WTC11 (cell line): ENCODE measurements around the gene SYT8. TPM values are rescaled to one million over a fixed set of nuclear protein-coding genes. Genes with fewer than 3 reads are reported as not detected.

Source experiments
- ATAC-seq: fragments of 200-7000 bp; cut with Tn5 transposase; 2 replicates; pipeline ENCODE4 v1.10.0; 2021; ENCODE audit warnings: mild to moderate bottlenecking, moderate library complexity
- CTCF ChIA-PET: fragments of 300-600 bp; sonication (Branson Sonifier 250); formaldehyde crosslinking; loops from one replicate; lab custom pipeline; 2021; ENCODE audit warnings: antibody characterized with exemption; lab: Charles Lee
- POLR2A ChIA-PET: fragments of 350-600 bp; sonication (Branson Sonifier 250); formaldehyde crosslinking; loops from one replicate; lab custom pipeline; 2021; ENCODE audit warnings: antibody characterized with exemption; lab: Charles Lee
- DNase-seq: peaks from one replicate; pipeline ENCODE4 v3.0.0; 2021; ENCODE audit warnings: low spot score
- H3K27ac Mint-ChIP-seq: 2 replicates; pipeline ENCODE4 v1.8.0; 2021; ENCODE audit warnings: mixed read lengths
- H3K27me3 Mint-ChIP-seq: 2 replicates; pipeline ENCODE4 v1.8.0; 2021; ENCODE audit warnings: low read depth, mild to moderate bottlenecking, moderate library complexity, mixed read lengths
- H3K36me3 Mint-ChIP-seq: 2 replicates; pipeline ENCODE4 v1.8.0; 2021; ENCODE audit warnings: mixed read lengths
- H3K4me1 Mint-ChIP-seq: 2 replicates; pipeline ENCODE4 v1.8.0; 2022; ENCODE audit warnings: mixed read lengths
- H3K4me3 Mint-ChIP-seq: 2 replicates; pipeline ENCODE4 v1.8.0; 2021; ENCODE audit warnings: mild to moderate bottlenecking, moderate library complexity, mixed read lengths
- H3K9me3 Mint-ChIP-seq: 2 replicates; pipeline ENCODE4 v1.8.0; 2021; ENCODE audit warnings: mixed read lengths
- ATF1 ChIP-seq: sonication (generic); formaldehyde crosslinking; IDR thresholded peaks from 2 replicates; pipeline ENCODE4 v1.8.1; 2023; ENCODE audit warnings: mild to moderate bottlenecking, moderate library complexity, missing genetic modification reagents
- CREB1 ChIP-seq: sonication (generic); formaldehyde crosslinking; IDR thresholded peaks from 2 replicates; pipeline ENCODE4 v1.8.0; 2023; ENCODE audit warnings: mild to moderate bottlenecking, missing genetic modification reagents
- FOXJ3 ChIP-seq: sonication (generic); formaldehyde crosslinking; IDR thresholded peaks from 2 replicates; pipeline ENCODE4 v1.9.0; 2021; ENCODE audit warnings: missing genetic modification reagents, mild to moderate bottlenecking, borderline replicate concordance
- GRHL2 ChIP-seq: fragments of 250-450 bp; sonication (Bioruptor Pico); IDR thresholded peaks from 2 replicates; pipeline ENCODE4 v1.8.0; 2022; ENCODE audit warnings: mild to moderate bottlenecking, moderate library complexity; ENCODE audit not compliant: insufficient replicate concordance, severe bottlenecking
- MAX ChIP-seq: sonication (generic); formaldehyde crosslinking; IDR thresholded peaks from 2 replicates; pipeline ENCODE4 v1.8.0; 2022; ENCODE audit warnings: mild to moderate bottlenecking, missing genetic modification reagents
- NR1H2 ChIP-seq: sonication (generic); formaldehyde crosslinking; IDR thresholded peaks from 2 replicates; pipeline ENCODE4 v1.9.0; 2021; ENCODE audit warnings: mild to moderate bottlenecking, moderate library complexity, missing genetic modification reagents
- TEAD4 ChIP-seq: sonication (generic); formaldehyde crosslinking; IDR thresholded peaks from 2 replicates; pipeline ENCODE4 v1.8.0; 2022; ENCODE audit warnings: mild to moderate bottlenecking, missing genetic modification reagents
- ZBTB43 ChIP-seq: sonication (generic); formaldehyde crosslinking; IDR thresholded peaks from 2 replicates; pipeline ENCODE4 v1.8.1; 2023; ENCODE audit warnings: mild to moderate bottlenecking, missing genetic modification reagents
- ZNF121 ChIP-seq: sonication (generic); formaldehyde crosslinking; IDR thresholded peaks from 2 replicates; pipeline ENCODE4 v1.8.0; 2023; ENCODE audit warnings: missing genetic modification reagents
- ZNF416 ChIP-seq: fragments of 250-450 bp; sonication (Bioruptor Pico); IDR thresholded peaks from 2 replicates; pipeline ENCODE4 v1.9.0; 2021; ENCODE audit warnings: mild to moderate bottlenecking, inconsistent platforms
- ZNF512 ChIP-seq: sonication (generic); formaldehyde crosslinking; IDR thresholded peaks from 2 replicates; pipeline ENCODE4 v1.8.1; 2022; ENCODE audit warnings: missing genetic modification reagents, borderline replicate concordance
- ZSCAN18 ChIP-seq: fragments of 250-450 bp; sonication (Bioruptor Pico); IDR thresholded peaks from 2 replicates; pipeline ENCODE4 v2.1.2; 2022; ENCODE audit warnings: mild to moderate bottlenecking, moderate library complexity
- total RNA-seq: library from RNA; stranded (reverse); gene quantifications from 3 replicates; pipeline ENCODE4 v1.2.3, GENCODE V29; 2021
- TF ChIP-seq, protein P1 (sequence below): sonication (generic); formaldehyde crosslinking; IDR thresholded peaks from 2 replicates; pipeline ENCODE4 v1.8.0; 2022; ENCODE audit warnings: mild to moderate bottlenecking, missing genetic modification reagents
- TF ChIP-seq, protein P2 (sequence below): sonication (generic); formaldehyde crosslinking; IDR thresholded peaks from 2 replicates; pipeline ENCODE4 v1.8.1; 2022; ENCODE audit warnings: mild to moderate bottlenecking, missing genetic modification reagents, moderate library complexity, borderline replicate concordance
- TF ChIP-seq, protein P3 (sequence below): sonication (generic); formaldehyde crosslinking; IDR thresholded peaks from 2 replicates; pipeline ENCODE4 v1.8.1; 2023; ENCODE audit warnings: mild to moderate bottlenecking, missing genetic modification reagents
- TF ChIP-seq, protein P4 (sequence below): sonication (generic); formaldehyde crosslinking; conservative IDR thresholded peaks from 2 replicates; pipeline ENCODE4 v1.8.1; 2022; ENCODE audit warnings: mild to moderate bottlenecking, missing genetic modification reagents
- TF ChIP-seq, protein P5 (sequence below): fragments of 250-450 bp; sonication (Bioruptor Pico); IDR thresholded peaks from 2 replicates; pipeline ENCODE4 v1.8.0; 2021; ENCODE audit warnings: mild to moderate bottlenecking
- TF ChIP-seq, protein P6 (sequence below): sonication (generic); formaldehyde crosslinking; IDR thresholded peaks from 2 replicates; pipeline ENCODE4 v1.8.0; 2022; ENCODE audit warnings: missing genetic modification reagents

The SYT8 gene
- total RNA-seq, 1 experiment from 2014 or later: 0.37 TPM

DNA sequence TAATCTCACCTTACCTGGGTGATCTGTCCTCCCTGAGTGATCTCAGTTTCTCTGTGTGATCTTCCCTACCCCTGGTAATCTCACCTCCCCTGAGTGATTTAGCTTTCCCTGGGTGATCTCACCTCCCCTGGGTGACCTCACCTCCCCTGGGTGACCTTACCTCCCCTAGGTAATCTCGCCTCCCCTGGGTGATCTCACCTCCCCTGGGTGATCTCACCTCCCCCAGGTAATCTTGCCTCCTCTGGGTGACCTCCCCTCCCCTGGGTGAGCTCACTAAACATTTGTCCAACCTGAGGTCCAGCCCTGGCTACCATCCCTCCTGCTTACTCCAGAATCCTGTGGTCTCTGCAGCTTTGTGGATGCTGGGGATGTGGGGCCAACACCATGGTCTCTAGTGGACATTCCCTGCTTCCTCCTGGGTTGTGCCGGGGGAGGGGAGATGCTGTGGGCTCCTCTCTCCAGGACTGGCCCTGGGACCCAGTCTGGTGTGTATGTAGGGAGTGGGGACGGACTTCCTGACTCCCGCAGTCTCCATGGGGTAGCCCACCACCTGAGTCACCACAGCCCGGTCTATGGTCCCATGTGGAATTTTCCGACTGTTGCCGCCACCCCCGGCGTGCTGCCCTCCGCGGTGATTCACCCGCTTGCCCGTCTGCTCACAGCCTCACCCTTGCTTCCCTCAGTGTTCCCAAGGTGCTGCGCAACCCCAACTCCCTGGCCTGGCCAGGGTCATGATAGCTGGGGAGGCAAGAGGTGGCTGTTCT is 28.0 kb downstream of the SYT8 start:
- ChIA-PET POLR2A (no interaction called here), CTCF (interaction anchor here (1.4 kb wide), 1 partner anchor 169 kb away, joined by 3 read pairs; no protein-coding TSS in a partner anchor)
- no peak overlapping the region for H3K27ac Mint-ChIP-seq
- H3K4me1 Mint-ChIP-seq: no peaks in the 10 kb centered on the region; the same call in 1 of the 2 replicates
- H3K4me3 Mint-ChIP-seq: no peak overlapping the region
- no peak for ATAC-seq
- no peaks in the 10 kb centered on the region for H3K36me3 Mint-ChIP-seq
- no peaks in the 10 kb centered on the region for H3K9me3 Mint-ChIP-seq
- no peak for DNase-seq
- no peaks in the 10 kb centered on the region for H3K27me3 Mint-ChIP-seq
- TF ChIP-seq, protein P1, sequence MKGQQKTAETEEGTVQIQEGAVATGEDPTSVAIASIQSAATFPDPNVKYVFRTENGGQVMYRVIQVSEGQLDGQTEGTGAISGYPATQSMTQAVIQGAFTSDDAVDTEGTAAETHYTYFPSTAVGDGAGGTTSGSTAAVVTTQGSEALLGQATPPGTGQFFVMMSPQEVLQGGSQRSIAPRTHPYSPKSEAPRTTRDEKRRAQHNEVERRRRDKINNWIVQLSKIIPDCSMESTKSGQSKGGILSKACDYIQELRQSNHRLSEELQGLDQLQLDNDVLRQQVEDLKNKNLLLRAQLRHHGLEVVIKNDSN (CRISPR knock-in tag): no peak
- TF ChIP-seq, protein P2, sequence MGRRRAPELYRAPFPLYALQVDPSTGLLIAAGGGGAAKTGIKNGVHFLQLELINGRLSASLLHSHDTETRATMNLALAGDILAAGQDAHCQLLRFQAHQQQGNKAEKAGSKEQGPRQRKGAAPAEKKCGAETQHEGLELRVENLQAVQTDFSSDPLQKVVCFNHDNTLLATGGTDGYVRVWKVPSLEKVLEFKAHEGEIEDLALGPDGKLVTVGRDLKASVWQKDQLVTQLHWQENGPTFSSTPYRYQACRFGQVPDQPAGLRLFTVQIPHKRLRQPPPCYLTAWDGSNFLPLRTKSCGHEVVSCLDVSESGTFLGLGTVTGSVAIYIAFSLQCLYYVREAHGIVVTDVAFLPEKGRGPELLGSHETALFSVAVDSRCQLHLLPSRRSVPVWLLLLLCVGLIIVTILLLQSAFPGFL (CRISPR knock-in tag): no peak
- TF ChIP-seq FOXJ3 (CRISPR knock-in tag): no peak
- no peak for TF ChIP-seq ATF1
- no peak for TF ChIP-seq TEAD4 (CRISPR knock-in tag)
- no peak for TF ChIP-seq GRHL2
- no peak for TF ChIP-seq ZSCAN18
- TF ChIP-seq, protein P3, sequence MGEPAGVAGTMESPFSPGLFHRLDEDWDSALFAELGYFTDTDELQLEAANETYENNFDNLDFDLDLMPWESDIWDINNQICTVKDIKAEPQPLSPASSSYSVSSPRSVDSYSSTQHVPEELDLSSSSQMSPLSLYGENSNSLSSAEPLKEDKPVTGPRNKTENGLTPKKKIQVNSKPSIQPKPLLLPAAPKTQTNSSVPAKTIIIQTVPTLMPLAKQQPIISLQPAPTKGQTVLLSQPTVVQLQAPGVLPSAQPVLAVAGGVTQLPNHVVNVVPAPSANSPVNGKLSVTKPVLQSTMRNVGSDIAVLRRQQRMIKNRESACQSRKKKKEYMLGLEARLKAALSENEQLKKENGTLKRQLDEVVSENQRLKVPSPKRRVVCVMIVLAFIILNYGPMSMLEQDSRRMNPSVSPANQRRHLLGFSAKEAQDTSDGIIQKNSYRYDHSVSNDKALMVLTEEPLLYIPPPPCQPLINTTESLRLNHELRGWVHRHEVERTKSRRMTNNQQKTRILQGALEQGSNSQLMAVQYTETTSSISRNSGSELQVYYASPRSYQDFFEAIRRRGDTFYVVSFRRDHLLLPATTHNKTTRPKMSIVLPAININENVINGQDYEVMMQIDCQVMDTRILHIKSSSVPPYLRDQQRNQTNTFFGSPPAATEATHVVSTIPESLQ: no peak
- no peak for TF ChIP-seq ZNF512 (CRISPR knock-in tag)

DNA sequence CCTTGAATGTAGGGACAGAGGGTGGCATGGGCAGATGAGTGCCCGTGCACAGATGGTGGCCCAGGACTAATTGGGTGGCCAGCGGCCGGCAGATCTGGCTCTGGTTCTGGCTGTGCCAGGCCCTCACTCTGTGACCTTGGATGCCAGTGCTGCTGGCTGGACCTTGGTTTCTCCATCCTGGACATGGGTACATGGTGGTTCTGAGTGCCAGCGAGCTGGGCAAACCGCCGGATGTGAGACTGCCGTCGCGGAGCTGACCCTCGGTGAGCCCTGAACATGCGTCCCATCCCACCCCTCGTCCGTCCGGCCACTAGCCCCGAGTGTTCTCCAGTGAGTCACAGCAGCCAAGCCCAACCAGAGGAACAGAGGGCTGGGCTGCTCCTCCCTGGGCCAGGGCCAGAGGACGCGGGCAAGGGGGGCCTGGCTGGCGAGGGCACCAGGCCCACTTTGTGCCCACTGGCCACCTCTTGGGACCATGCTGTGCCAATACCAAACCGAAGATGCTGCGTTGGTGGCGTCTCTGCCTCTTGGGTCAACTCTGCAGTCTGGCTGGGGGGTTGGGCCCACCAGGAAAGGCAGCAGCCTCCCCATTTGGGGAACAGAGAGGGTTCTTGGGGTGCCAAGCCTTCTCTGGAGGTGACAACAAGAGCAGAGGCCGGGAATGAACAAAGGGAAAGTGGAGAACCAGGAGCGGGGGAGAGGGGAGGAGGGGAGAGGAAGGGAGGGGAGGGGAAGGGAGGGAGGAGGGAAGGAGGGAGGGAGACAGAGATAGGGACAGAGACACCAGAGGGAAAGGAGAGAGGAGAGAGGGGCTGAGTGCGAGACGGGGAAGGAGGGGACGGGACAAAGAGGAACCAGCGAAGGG is 28.8 kb downstream of the SYT8 start:
- POLR2A ChIA-PET: no interaction called here
- TF ChIP-seq ZBTB43 (CRISPR knock-in tag): no peak
- TF ChIP-seq, protein P4, sequence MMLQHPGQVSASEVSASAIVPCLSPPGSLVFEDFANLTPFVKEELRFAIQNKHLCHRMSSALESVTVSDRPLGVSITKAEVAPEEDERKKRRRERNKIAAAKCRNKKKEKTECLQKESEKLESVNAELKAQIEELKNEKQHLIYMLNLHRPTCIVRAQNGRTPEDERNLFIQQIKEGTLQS (CRISPR knock-in tag): no peak
- TF ChIP-seq ZNF121 (CRISPR knock-in tag): no peak
- TF ChIP-seq, protein P5, sequence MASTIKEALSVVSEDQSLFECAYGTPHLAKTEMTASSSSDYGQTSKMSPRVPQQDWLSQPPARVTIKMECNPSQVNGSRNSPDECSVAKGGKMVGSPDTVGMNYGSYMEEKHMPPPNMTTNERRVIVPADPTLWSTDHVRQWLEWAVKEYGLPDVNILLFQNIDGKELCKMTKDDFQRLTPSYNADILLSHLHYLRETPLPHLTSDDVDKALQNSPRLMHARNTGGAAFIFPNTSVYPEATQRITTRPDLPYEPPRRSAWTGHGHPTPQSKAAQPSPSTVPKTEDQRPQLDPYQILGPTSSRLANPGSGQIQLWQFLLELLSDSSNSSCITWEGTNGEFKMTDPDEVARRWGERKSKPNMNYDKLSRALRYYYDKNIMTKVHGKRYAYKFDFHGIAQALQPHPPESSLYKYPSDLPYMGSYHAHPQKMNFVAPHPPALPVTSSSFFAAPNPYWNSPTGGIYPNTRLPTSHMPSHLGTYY (CRISPR knock-in tag): no peak
- no peak for TF ChIP-seq ZNF416
- TF ChIP-seq NR1H2 (CRISPR knock-in tag): no peak
- TF ChIP-seq, protein P6, sequence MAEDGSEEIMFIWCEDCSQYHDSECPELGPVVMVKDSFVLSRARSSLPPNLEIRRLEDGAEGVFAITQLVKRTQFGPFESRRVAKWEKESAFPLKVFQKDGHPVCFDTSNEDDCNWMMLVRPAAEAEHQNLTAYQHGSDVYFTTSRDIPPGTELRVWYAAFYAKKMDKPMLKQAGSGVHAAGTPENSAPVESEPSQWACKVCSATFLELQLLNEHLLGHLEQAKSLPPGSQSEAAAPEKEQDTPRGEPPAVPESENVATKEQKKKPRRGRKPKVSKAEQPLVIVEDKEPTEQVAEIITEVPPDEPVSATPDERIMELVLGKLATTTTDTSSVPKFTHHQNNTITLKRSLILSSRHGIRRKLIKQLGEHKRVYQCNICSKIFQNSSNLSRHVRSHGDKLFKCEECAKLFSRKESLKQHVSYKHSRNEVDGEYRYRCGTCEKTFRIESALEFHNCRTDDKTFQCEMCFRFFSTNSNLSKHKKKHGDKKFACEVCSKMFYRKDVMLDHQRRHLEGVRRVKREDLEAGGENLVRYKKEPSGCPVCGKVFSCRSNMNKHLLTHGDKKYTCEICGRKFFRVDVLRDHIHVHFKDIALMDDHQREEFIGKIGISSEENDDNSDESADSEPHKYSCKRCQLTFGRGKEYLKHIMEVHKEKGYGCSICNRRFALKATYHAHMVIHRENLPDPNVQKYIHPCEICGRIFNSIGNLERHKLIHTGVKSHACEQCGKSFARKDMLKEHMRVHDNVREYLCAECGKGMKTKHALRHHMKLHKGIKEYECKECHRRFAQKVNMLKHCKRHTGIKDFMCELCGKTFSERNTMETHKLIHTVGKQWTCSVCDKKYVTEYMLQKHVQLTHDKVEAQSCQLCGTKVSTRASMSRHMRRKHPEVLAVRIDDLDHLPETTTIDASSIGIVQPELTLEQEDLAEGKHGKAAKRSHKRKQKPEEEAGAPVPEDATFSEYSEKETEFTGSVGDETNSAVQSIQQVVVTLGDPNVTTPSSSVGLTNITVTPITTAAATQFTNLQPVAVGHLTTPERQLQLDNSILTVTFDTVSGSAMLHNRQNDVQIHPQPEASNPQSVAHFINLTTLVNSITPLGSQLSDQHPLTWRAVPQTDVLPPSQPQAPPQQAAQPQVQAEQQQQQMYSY (CRISPR knock-in tag): no peak
- no peak for TF ChIP-seq CREB1 (CRISPR knock-in tag)
- TF ChIP-seq MAX (CRISPR knock-in tag): no peak

More for the DNA sequence above, 28.8 kb downstream of the SYT8 start:
- Mint-ChIP-seq H3K4me3 (no peak overlapping the region), H3K9me3 (no peaks in the 10 kb centered on the region), H3K27me3 (no peaks in the 10 kb centered on the region), H3K27ac (no peak overlapping the region), H3K4me1 (no peaks in the 10 kb centered on the region; the same call in 1 of the 2 replicates), H3K36me3 (no peaks in the 10 kb centered on the region)
- DNase-seq (peak; percentile 40), ATAC-seq (peak; percentile 74)
- CTCF ChIA-PET: interaction anchor here (1.4 kb wide), 1 partner anchor 169 kb away, joined by 3 read pairs; no protein-coding TSS in a partner anchor
